Activated B cell treated with CpG ODN at 0.5 μM for 24 hours (primary cell): ENCODE data around the gene KATNIP. TPM values are rescaled to one million over a fixed set of nuclear protein-coding genes. Genes with fewer than 3 reads are reported as not detected.

Experiments
- ATAC-seq: fragments of 200-7000 bp; cut with Tn5 transposase; one replicate; pipeline ENCODE4 v1.10.0; 2021; ENCODE audit warnings: low read depth, mild to moderate bottlenecking, moderate library complexity
- CTCF ChIA-PET: fragments of 350-600 bp; sonication (Branson Sonifier 250); formaldehyde crosslinking; loops from one replicate; lab custom pipeline; 2021; ENCODE audit warnings: antibody characterized with exemption; lab: Charles Lee
- POLR2A ChIA-PET: fragments of 350-600 bp; sonication (Branson Sonifier 250); formaldehyde crosslinking; loops from one replicate; lab custom pipeline; 2021; ENCODE audit warnings: antibody characterized with exemption; lab: Charles Lee
- DNase-seq: peaks from one replicate; pipeline ENCODE4 v3.0.0; 2022
- H3K27ac Mint-ChIP-seq: one replicate; pipeline ENCODE4 v1.8.0; 2020; ENCODE audit warnings: mixed read lengths
- H3K27me3 Mint-ChIP-seq: one replicate; pipeline ENCODE4 v1.8.0; 2021; ENCODE audit warnings: mixed read lengths
- H3K36me3 Mint-ChIP-seq: one replicate; pipeline ENCODE4 v1.8.0; 2021; ENCODE audit warnings: low read depth, mixed read lengths
- H3K4me1 Mint-ChIP-seq: one replicate; pipeline ENCODE4 v1.8.0; 2021; ENCODE audit warnings: mixed read lengths
- H3K4me3 Mint-ChIP-seq: one replicate; pipeline ENCODE4 v1.8.0; 2020; ENCODE audit warnings: mild to moderate bottlenecking, mixed read lengths
- H3K9me3 Mint-ChIP-seq: one replicate; pipeline ENCODE4 v1.8.0; 2020; ENCODE audit warnings: mixed read lengths
- CTCF ChIP-seq: fragments of 200-600 bp; IDR thresholded peaks from one replicate; pipeline ENCODE4 v1.8.0; 2022; ENCODE audit warnings: antibody characterized with exemption, mild to moderate bottlenecking
- intact Hi-C: fragments of 100-400 bp; cut with micrococcal nuclease; formaldehyde crosslinking; loops from one replicate; pipeline ENCODE4 v1.15.1; 2024
- total RNA-seq: library from RNA; stranded (reverse); gene quantifications from 2 replicates; pipeline ENCODE4 v1.2.3, GENCODE V29; 2022

Gene KATNIP
- total RNA-seq, 1 donor from 2014 or later: 40.4 TPM

GRCh38 chr16:27585200-27585599 is 35.3 kb downstream of the KATNIP start:
- no peak overlapping the region for H3K27ac Mint-ChIP-seq
- no peak for TF ChIP-seq CTCF
- H3K4me3 Mint-ChIP-seq: no peak overlapping the region
- DNase-seq (no peak), ATAC-seq (no peak)
- intact Hi-C loops: no loop called here
- no peaks in the 10 kb centered on the region for H3K9me3 Mint-ChIP-seq
- no peaks in the 10 kb centered on the region for H3K4me1 Mint-ChIP-seq
- ChIA-PET CTCF (no interaction called here), POLR2A (no interaction called here)
- H3K27me3 Mint-ChIP-seq: no peaks in the 10 kb centered on the region
- peaks cover 37% of the 10 kb centered on the region for H3K36me3 Mint-ChIP-seq

DNA sequence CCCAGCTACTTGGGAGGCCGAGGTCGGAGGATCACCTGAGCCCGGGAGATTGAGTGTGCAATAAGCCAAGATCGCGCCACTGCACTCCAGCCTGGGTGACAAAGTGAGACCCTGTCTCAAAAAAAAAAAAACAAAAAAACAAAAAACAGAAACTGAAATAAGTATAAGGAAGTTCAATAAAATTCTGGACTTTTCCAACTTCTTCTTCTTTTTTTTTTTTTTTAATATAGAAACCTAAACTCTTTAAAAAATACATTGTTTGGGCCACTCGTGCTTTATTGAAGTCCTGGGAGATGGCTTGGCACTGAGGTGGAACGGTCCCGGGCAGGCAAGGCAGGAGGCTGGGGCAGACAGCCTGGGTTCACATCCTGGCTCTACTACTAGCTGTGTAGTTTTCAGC is 36.8 kb downstream of the KATNIP start:
- Mint-ChIP-seq H3K27ac (no peak overlapping the region), H3K9me3 (no peaks in the 10 kb centered on the region)

GRCh38 chr16:27588057-27588456 is 38.1 kb downstream of the KATNIP start:
- TF ChIP-seq CTCF: no peak
- Mint-ChIP-seq H3K27me3 (no peaks in the 10 kb centered on the region), H3K4me3 (no peak overlapping the region), H3K4me1 (peaks cover 4% of the 10 kb centered on the region), H3K9me3 (no peaks in the 10 kb centered on the region), H3K36me3 (peaks cover 35% of the 10 kb centered on the region), H3K27ac (no peak overlapping the region)
- POLR2A ChIA-PET: no interaction called here
- ATAC-seq (no peak), DNase-seq (no peak)
- intact Hi-C loops: no loop called here
- CTCF ChIA-PET: no interaction called here

More for the DNA sequence above, 36.8 kb downstream of the KATNIP start:
- Mint-ChIP-seq H3K27me3 (no peaks in the 10 kb centered on the region), H3K36me3 (peaks cover 38% of the 10 kb centered on the region), H3K4me1 (no peaks in the 10 kb centered on the region), H3K4me3 (no peak overlapping the region)
- intact Hi-C loops: no loop called here
- ATAC-seq (no peak), DNase-seq (no peak)
- no peak for TF ChIP-seq CTCF
- ChIA-PET CTCF (no interaction called here), POLR2A (no interaction called here)

GRCh38 chr16:27591837-27592236 is 41.9 kb downstream of the KATNIP start:
- intact Hi-C loops: no loop called here
- Mint-ChIP-seq H3K4me3 (no peak overlapping the region), H3K9me3 (no peaks in the 10 kb centered on the region), H3K4me1 (peaks cover 4% of the 10 kb centered on the region), H3K36me3 (peaks cover 22% of the 10 kb centered on the region), H3K27ac (no peak overlapping the region), H3K27me3 (no peaks in the 10 kb centered on the region)
- TF ChIP-seq CTCF: no peak
- DNase-seq (no peak), ATAC-seq (no peak)
- CTCF ChIA-PET: no interaction called here
- POLR2A ChIA-PET: no interaction called here

- Mint-ChIP-seq H3K27me3 (no peaks in the 10 kb centered on the region), H3K27ac (no peak overlapping the region), H3K36me3 (peaks cover 22% of the 10 kb centered on the region), H3K4me1 (peaks cover 4% of the 10 kb centered on the region), H3K9me3 (no peaks in the 10 kb centered on the region), H3K4me3 (no peak overlapping the region)
- ATAC-seq (no peak), DNase-seq (no peak)
- ChIA-PET CTCF (no interaction called here), POLR2A (no interaction called here)
- intact Hi-C loops: no loop called here
- no peak for TF ChIP-seq CTCF
These were observed 45.5 kb downstream of the KATNIP start for GRCh38 chr16:27595475-27595874.
